Measurements from ENCODE around the gene MRPL11. TPM values are rescaled to one million over a fixed set of nuclear protein-coding genes. Genes with fewer than 3 reads are reported as not detected.
A peak's percentile ranks its signal among the peaks of the same experiment; 100 is the strongest.

The MRPL11 gene
- total and polyA plus RNA-seq, 2 donors (not counting 3 experiments of a cell fraction or from before 2014, with no cell fraction given), result 54.9 to 69.1 TPM

- Histone ChIP-seq H3K36me3 (ENCODE audit: control insufficient read depth in 2 of 2, extremely low read depth in 1 of 2, insufficient read depth in 2 of 2, low read length in 2 of 2) (no peaks in the 10 kb centered on the region), H3K4me2 (ENCODE audit: insufficient read depth, low read length) (no peak overlapping the region), H3K27ac (ENCODE audit: insufficient read depth, low read depth, low read length) (no peak overlapping the region), H3K27me3 (ENCODE audit: control insufficient read depth in 2 of 2, insufficient read depth in 2 of 2, low read length in 2 of 2) (peaks cover 4 to 8% of the 10 kb centered on the region in 2 experiments), H2AFZ (ENCODE audit: low read depth, low read length) (no peak overlapping the region), H3K79me2 (ENCODE audit: control insufficient read depth, insufficient read depth, low read length) (no peaks in the 10 kb centered on the region), H3K4me1 (ENCODE audit: control insufficient read depth, extremely low read depth, insufficient read depth, low read length) (peaks cover 3% of the 10 kb centered on the region), H3K9me3 (replicated peaks; ENCODE audit: control insufficient read depth, insufficient read depth, low read length) (no peaks in the 10 kb centered on the region), H3K9me1 (replicated peaks; ENCODE audit: control insufficient read depth, extremely low read depth, insufficient read depth, low read length) (no peaks in the 10 kb centered on the region), H4K20me1 (replicated peaks; ENCODE audit: control insufficient read depth, extremely low read depth, insufficient read depth, low read length) (no peaks in the 10 kb centered on the region), H3K9ac (replicated peaks; ENCODE audit: extremely low read depth, insufficient read depth, low read length) (no peak overlapping the region), H3K4me3 (replicated peaks in 1 of 3; ENCODE audit: insufficient read depth in 1 of 3, low read depth in 1 of 3, low read length in 3 of 3) (no peak overlapping the region)
- no peak for TF ChIP-seq POLR2A (IDR thresholded peaks at IDR 0.05; ENCODE audit: low read depth, low read length)
- TF ChIP-seq POLR2AphosphoS5 (IDR thresholded peaks at IDR 0.05; ENCODE audit: insufficient read depth, low read depth, low read length), result no peak
- peak; percentile 77 for TF ChIP-seq CTCF (IDR thresholded peaks at IDR 0.05; ENCODE audit: extremely low read depth in 1 of 2, insufficient read depth in 1 of 2, low read depth in 1 of 2, low read length in 2 of 2)
- no peak for TF ChIP-seq GATA2 (IDR thresholded peaks at IDR 0.05; ENCODE audit: insufficient read depth, insufficient read length, low read depth, low read length)
- TF ChIP-seq MAX (IDR thresholded peaks at IDR 0.05; ENCODE audit: insufficient read depth, insufficient read length), result no peak
- dilution Hi-C loops (cut with MboI; ENCODE audit: extremely low pct_ligation_motif_present, low sequenced_read_pairs) (no loop called here), intact Hi-C loops (cut with micrococcal nuclease) (no loop called here)
- ChIA-PET CTCF (interaction anchor here (0.5 to 4.7 kb wide), 23 partner anchors 8 to 665 kb away, joined by 3 to 65 read pairs (median 4); partner anchors contain the start of genes MRPL11, NPAS4, PELI3 and RIN1), POLR2A (no interaction called here)
- BruUV-seq (replicated peaks), result no TSS peak
- DNase-seq (ENCODE audit: low read depth, low spot score) (peak; percentile 67), FAIRE-seq (peak; percentile 72)
These were observed 49.8 kb downstream of the MRPL11 start for GRCh38 chr11:66388780-66389386.
